HCT116 (cell line): ENCODE measurements around the gene SLC10A7.

Source experiments
- FOSL1 ChIP-seq: IDR thresholded peaks from 2 replicates; pipeline ENCODE4 v1.6.1; 2012; ENCODE audit warnings: low read depth
- TF ChIP-seq, protein P1 (sequence below), 3 experiments: fragments of 200-600 bp in 1 of 3; sonication (generic) in 1 of 3; IDR thresholded peaks in 2 of 3; conservative IDR thresholded peaks in 1 of 3; 2 replicates each; pipeline ENCODE4 v1.5.1; 2012 to 2017; ENCODE audit warnings: low read depth in 2 of 3, low read length in 2 of 3, antibody characterized with exemption in 1 of 3, borderline replicate concordance in 1 of 3, control low read depth in 1 of 3, mild to moderate bottlenecking in 1 of 3, mixed read lengths in 1 of 3, mixed run types in 1 of 3, moderate library complexity in 1 of 3; ENCODE audit not compliant: insufficient read depth in 1 of 3

- TF ChIP-seq, protein P1, sequence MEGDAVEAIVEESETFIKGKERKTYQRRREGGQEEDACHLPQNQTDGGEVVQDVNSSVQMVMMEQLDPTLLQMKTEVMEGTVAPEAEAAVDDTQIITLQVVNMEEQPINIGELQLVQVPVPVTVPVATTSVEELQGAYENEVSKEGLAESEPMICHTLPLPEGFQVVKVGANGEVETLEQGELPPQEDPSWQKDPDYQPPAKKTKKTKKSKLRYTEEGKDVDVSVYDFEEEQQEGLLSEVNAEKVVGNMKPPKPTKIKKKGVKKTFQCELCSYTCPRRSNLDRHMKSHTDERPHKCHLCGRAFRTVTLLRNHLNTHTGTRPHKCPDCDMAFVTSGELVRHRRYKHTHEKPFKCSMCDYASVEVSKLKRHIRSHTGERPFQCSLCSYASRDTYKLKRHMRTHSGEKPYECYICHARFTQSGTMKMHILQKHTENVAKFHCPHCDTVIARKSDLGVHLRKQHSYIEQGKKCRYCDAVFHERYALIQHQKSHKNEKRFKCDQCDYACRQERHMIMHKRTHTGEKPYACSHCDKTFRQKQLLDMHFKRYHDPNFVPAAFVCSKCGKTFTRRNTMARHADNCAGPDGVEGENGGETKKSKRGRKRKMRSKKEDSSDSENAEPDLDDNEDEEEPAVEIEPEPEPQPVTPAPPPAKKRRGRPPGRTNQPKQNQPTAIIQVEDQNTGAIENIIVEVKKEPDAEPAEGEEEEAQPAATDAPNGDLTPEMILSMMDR (IDR thresholded peaks at IDR 0.05 in 2 of 3, conservative IDR thresholded peaks at IDR 0.05 in 1 of 3; ENCODE audit: borderline replicate concordance in 1 of 3, insufficient read depth in 1 of 3, low read depth in 2 of 3, low read length in 2 of 3) = no peak
- no peak for TF ChIP-seq FOSL1
These were observed 275.4 kb downstream of the SLC10A7 start for GRCh38 chr4:146246381-146246780.
